Measurements from ENCODE around the gene SLAMF8.

The SLAMF8 gene

GRCh38 chr1:159861218-159861617, 34.5 kb downstream of the SLAMF8 start:
- H3K9me2 ChIP-seq (replicated peaks; ENCODE audit: control insufficient read depth, low read length) = no peaks in the 10 kb centered on the region
- no peaks in the 10 kb centered on the region for H3K4me1 ChIP-seq (ENCODE audit: control insufficient read depth, low read length)
- no peaks in the 10 kb centered on the region for H3K79me2 ChIP-seq (ENCODE audit: control insufficient read depth, low read length)
- no peaks in the 10 kb centered on the region for H4K20me1 ChIP-seq (ENCODE audit: control insufficient read depth, insufficient read depth, low read depth, low read length)
- H3K9me3 ChIP-seq (ENCODE audit: control insufficient read depth, insufficient read depth, low read length) = no peaks in the 10 kb centered on the region
- TF ChIP-seq CTCF (IDR thresholded peaks at IDR 0.05; ENCODE audit: low read depth, low read length, poor library complexity, severe bottlenecking) = no peak
- TF ChIP-seq EZH2phosphoT487 (IDR thresholded peaks at IDR 0.05; ENCODE audit: borderline replicate concordance, low read length) = no peak
- H3F3A ChIP-seq (ENCODE audit: control insufficient read depth, insufficient read depth) = no peaks in the 10 kb centered on the region
- H3K36me3 ChIP-seq (ENCODE audit: control insufficient read depth, low read length) = no peaks in the 10 kb centered on the region
- H3K27me3 ChIP-seq (ENCODE audit: control insufficient read depth, low read length) = 0 out of 2 replicates have a peak, but pooled peaks cover 3% of the 10 kb centered on the region
- no peak overlapping the region for H3K27ac ChIP-seq (ENCODE audit: low read depth, low read length)
- H3K4me2 ChIP-seq (ENCODE audit: low read length) = no peak overlapping the region
- no peak overlapping the region for H3K4me3 ChIP-seq (ENCODE audit: low read length)

GRCh38 chr1:159862031-159862430, 35.4 kb downstream of the SLAMF8 start:
- TF ChIP-seq EZH2phosphoT487 (IDR thresholded peaks at IDR 0.05; ENCODE audit: borderline replicate concordance, low read length) = no peak
- TF ChIP-seq CTCF (IDR thresholded peaks at IDR 0.05; ENCODE audit: low read depth, low read length, poor library complexity, severe bottlenecking) = no peak
- Histone ChIP-seq H3K4me2 (ENCODE audit: low read length) (no peak overlapping the region), H3K9me3 (ENCODE audit: control insufficient read depth, insufficient read depth, low read length) (no peaks in the 10 kb centered on the region), H3K79me2 (ENCODE audit: control insufficient read depth, low read length) (no peaks in the 10 kb centered on the region), H3K9me2 (replicated peaks; ENCODE audit: control insufficient read depth, low read length) (no peaks in the 10 kb centered on the region), H3F3A (ENCODE audit: control insufficient read depth, insufficient read depth) (no peaks in the 10 kb centered on the region), H3K27me3 (ENCODE audit: control insufficient read depth, low read length) (peaks cover 7% of the 10 kb centered on the region; the same call in 1 of the 2 replicates), H3K4me1 (ENCODE audit: control insufficient read depth, low read length) (no peaks in the 10 kb centered on the region), H3K27ac (ENCODE audit: low read depth, low read length) (no peak overlapping the region), H3K36me3 (ENCODE audit: control insufficient read depth, low read length) (no peaks in the 10 kb centered on the region), H3K4me3 (ENCODE audit: low read length) (no peak overlapping the region), H4K20me1 (ENCODE audit: control insufficient read depth, insufficient read depth, low read depth, low read length) (no peaks in the 10 kb centered on the region)

- Histone ChIP-seq H3K36me3 (ENCODE audit: control insufficient read depth, low read length) (no peaks in the 10 kb centered on the region), H3K27ac (ENCODE audit: low read depth, low read length) (no peak within 1 kb of the TSS), H4K20me1 (ENCODE audit: control insufficient read depth, insufficient read depth, low read depth, low read length) (no peaks in the 10 kb centered on the region), H3K4me3 (ENCODE audit: low read length) (no peak within 1 kb of the TSS), H3K27me3 (ENCODE audit: control insufficient read depth, low read length) (peaks cover 9% of the 10 kb centered on the region; the same call in 1 of the 2 replicates), H3K9me2 (replicated peaks; ENCODE audit: control insufficient read depth, low read length) (no peaks in the 10 kb centered on the region), H3K4me1 (ENCODE audit: control insufficient read depth, low read length) (no peaks in the 10 kb centered on the region), H3F3A (ENCODE audit: control insufficient read depth, insufficient read depth) (no peaks in the 10 kb centered on the region), H3K9me3 (ENCODE audit: control insufficient read depth, insufficient read depth, low read length) (no peaks in the 10 kb centered on the region), H3K79me2 (ENCODE audit: control insufficient read depth, low read length) (no peaks in the 10 kb centered on the region), H3K4me2 (ENCODE audit: low read length) (no peak within 1 kb of the TSS)
- TF ChIP-seq CTCF (IDR thresholded peaks at IDR 0.05; ENCODE audit: low read depth, low read length, poor library complexity, severe bottlenecking) (no peak), EZH2phosphoT487 (IDR thresholded peaks at IDR 0.05; ENCODE audit: borderline replicate concordance, low read length) (no peak)
Observed at GRCh38 chr1:159862557-159862956, 35.9 kb downstream of the SLAMF8 start, which contains the start of gene VSIG8. TSS of gene VSIG8 (minus strand) at chr1:159862657. CDS start at chr1:159862521, 136 bp downstream.
